ENCODE results near the gene ARF1. TPM values are rescaled to one million over a fixed set of nuclear protein-coding genes. Genes with fewer than 3 reads are reported as not detected.

Gene ARF1
- total RNA-seq, 1 experiment from 2014 or later = 595 TPM

DNA sequence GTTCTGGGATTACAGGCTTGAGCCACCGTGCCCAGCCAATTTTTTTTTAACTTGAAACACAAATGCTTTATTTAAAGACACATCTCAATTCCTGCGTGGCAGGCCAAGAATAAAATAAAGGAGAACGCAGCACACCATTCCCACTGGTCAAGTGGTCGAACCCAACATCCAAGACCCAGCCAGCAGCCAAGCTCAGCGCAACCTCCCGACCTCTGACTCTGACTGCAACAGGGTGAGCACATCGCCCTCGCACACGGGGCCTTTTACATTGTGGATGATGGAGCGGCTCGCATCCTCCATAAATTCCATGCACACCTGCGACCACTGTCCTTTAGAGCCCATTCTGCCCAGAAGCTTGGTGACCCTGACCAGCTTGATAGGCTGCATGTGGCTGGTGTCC lies 52.1 kb downstream of the ARF1 start:
- peaks cover 16% of the 10 kb centered on the region for H3K4me1 ChIP-seq (replicated peaks; ENCODE audit: insufficient read depth)
- no peaks in the 10 kb centered on the region for H3K36me3 ChIP-seq (ENCODE audit: low read depth)
- no peaks in the 10 kb centered on the region for H4K20me1 ChIP-seq (ENCODE audit: insufficient read depth)
- no peaks in the 10 kb centered on the region for H3K9me3 ChIP-seq (ENCODE audit: insufficient read depth, low read depth)
- H3K4me2 ChIP-seq = no peak overlapping the region
- BruUV-seq (replicated peaks) = no TSS peak
- H3K27me3 ChIP-seq (ENCODE audit: insufficient read depth, low read depth) = no peaks in the 10 kb centered on the region
- intact Hi-C loops (cut with micrococcal nuclease; ENCODE audit: unreplicated experiment) = loop anchor here (5.0 to 10.0 kb wide), 4 partner anchors 243 to 1090 kb away; no protein-coding TSS in a partner anchor
- no peaks in the 10 kb centered on the region for H3K9me2 ChIP-seq (ENCODE audit: insufficient read depth)
- no peak overlapping the region for H2AFZ ChIP-seq
- ChIA-PET CTCF (no interaction called here), POLR2A (ENCODE audit: unreplicated experiment) (no interaction called here)
- no peaks in the 10 kb centered on the region for H3K79me2 ChIP-seq (ENCODE audit: low read depth)
- no peak for DNase-seq
- peaks cover 12% of the 10 kb centered on the region; the same call in 1 of the 2 replicates for H3F3A ChIP-seq (ENCODE audit: insufficient read depth, low read depth)
- no peak overlapping the region for H3K4me3 ChIP-seq
- TF ChIP-seq CTCF (conservative IDR thresholded peaks at IDR 0.05) (no peak), EZH2 (IDR thresholded peaks at IDR 0.05; ENCODE audit: low read depth) (no peak)
- H3K27ac ChIP-seq = no peak overlapping the region

DNA sequence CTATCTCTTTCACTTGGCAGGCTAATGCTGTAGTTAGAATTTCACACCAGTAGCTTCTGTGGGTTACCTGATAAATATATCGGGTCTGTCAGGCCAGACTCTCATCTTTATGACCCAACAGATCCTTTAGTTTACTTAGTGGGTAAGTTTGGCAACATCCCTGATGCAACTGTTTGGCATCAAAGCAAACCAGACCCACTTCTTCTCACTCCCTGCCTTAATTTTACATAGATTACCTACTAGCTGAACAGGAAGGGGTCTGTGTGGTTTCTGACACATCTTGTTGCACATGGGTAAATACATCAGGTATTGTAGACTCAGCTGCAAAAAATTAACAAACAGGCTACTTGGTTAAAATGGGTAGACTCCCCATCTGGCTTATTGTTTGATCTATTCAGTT lies 54.4 kb downstream of the ARF1 start:
- Histone ChIP-seq H3K9me3 (ENCODE audit: insufficient read depth, low read depth) (no peaks in the 10 kb centered on the region), H3K4me1 (replicated peaks; ENCODE audit: insufficient read depth) (peaks cover 16% of the 10 kb centered on the region), H3K4me3 (no peak overlapping the region), H2AFZ (no peak overlapping the region), H3K36me3 (ENCODE audit: low read depth) (no peaks in the 10 kb centered on the region), H3K4me2 (no peak overlapping the region), H3K27ac (no peak overlapping the region), H4K20me1 (ENCODE audit: insufficient read depth) (peaks cover 2% of the 10 kb centered on the region; the same call in 1 of the 2 replicates), H3K9me2 (ENCODE audit: insufficient read depth) (no peaks in the 10 kb centered on the region), H3F3A (ENCODE audit: insufficient read depth, low read depth) (peaks cover 5% of the 10 kb centered on the region; the same call in 1 of the 2 replicates), H3K79me2 (ENCODE audit: low read depth) (peaks cover 16% of the 10 kb centered on the region), H3K27me3 (ENCODE audit: insufficient read depth, low read depth) (no peaks in the 10 kb centered on the region)
- peak in 1 of 2 experiments; percentile 59 for DNase-seq
- no peak for TF ChIP-seq EZH2 (IDR thresholded peaks at IDR 0.05; ENCODE audit: low read depth)
- no peak for TF ChIP-seq CTCF (conservative IDR thresholded peaks at IDR 0.05)
- no TSS peak for BruUV-seq (replicated peaks)
- CTCF ChIA-PET = no interaction called here
- intact Hi-C loops (cut with micrococcal nuclease; ENCODE audit: unreplicated experiment) = loop anchor here (10.0 kb wide), 2 partner anchors 652 to 1088 kb away; no protein-coding TSS in a partner anchor
- POLR2A ChIA-PET (ENCODE audit: unreplicated experiment) = interaction anchor here (0.7 kb wide), 1 partner anchor 138 kb away, joined by 13 read pairs; no protein-coding TSS in a partner anchor

GRCh38 chr1:228139406-228139930 lies 57.0 kb downstream of the ARF1 start:
- peak overlapping the region; percentile 67 for H3K4me3 ChIP-seq
- TF ChIP-seq CTCF (conservative IDR thresholded peaks at IDR 0.05) (no peak), EZH2 (IDR thresholded peaks at IDR 0.05; ENCODE audit: low read depth) (no peak)
- H3K4me2 ChIP-seq = peak overlapping the region; percentile 78
- no peaks in the 10 kb centered on the region for H3K36me3 ChIP-seq (ENCODE audit: low read depth)
- BruUV-seq (replicated peaks) = TSS peak; percentile 87
- peak overlapping the region; percentile 89 for H2AFZ ChIP-seq
- ChIA-PET POLR2A (ENCODE audit: unreplicated experiment) (no interaction called here), CTCF (interaction anchor here (0.6 to 0.7 kb wide), 2 partner anchors 26 to 139 kb away, joined by 4 to 11 read pairs; no protein-coding TSS in a partner anchor)
- H3K79me2 ChIP-seq (ENCODE audit: low read depth) = peaks cover 42% of the 10 kb centered on the region
- H3K9me3 ChIP-seq (ENCODE audit: insufficient read depth, low read depth) = no peaks in the 10 kb centered on the region
- H3K9me2 ChIP-seq (ENCODE audit: insufficient read depth) = no peaks in the 10 kb centered on the region
- H3F3A ChIP-seq (ENCODE audit: insufficient read depth, low read depth) = no peaks in the 10 kb centered on the region
- H4K20me1 ChIP-seq (ENCODE audit: insufficient read depth) = peaks cover 27% of the 10 kb centered on the region
- peaks cover 9% of the 10 kb centered on the region for H3K4me1 ChIP-seq (replicated peaks; ENCODE audit: insufficient read depth)
- intact Hi-C loops (cut with micrococcal nuclease; ENCODE audit: unreplicated experiment) = loop anchor here (10.0 kb wide), 2 partner anchors 655 to 1085 kb away; no protein-coding TSS in a partner anchor
- no peaks in the 10 kb centered on the region for H3K27me3 ChIP-seq (ENCODE audit: insufficient read depth, low read depth)
- no peak for DNase-seq
- H3K27ac ChIP-seq = peak overlapping the region; percentile 41; the same call in 1 of the 2 replicates

All from PC-9 (cell line).